GM18867 (cell line): ENCODE results near the gene OR52M1.

ENCODE experiments used
- ATAC-seq: cut with Tn5 transposase; IDR thresholded peaks from one replicate; pipeline ENCODE4 v1.9.1; 2021; ENCODE audit warnings: mild to moderate bottlenecking, moderate library complexity; ENCODE audit not compliant: unreplicated experiment

OR52M1 gene

DNA sequence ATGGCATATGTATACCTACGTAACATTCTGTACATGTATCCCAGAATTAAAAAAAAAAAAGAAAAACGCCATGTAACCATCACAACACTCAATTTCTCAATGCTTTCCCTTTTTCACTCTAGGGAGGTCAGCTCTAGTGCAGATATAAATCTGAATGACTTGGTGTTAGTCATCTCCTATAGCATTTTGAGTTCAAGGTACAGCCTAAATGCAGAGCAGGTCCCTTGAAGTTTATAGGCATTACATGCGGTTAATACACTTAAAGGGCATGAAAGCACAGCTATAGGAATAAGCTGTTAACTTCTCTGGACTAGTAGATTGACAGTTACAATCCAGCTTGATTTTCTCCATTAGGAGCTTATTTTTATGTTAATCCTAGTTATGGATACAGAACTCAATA lies 20.4 kb downstream of the OR52M1 start:
- ATAC-seq: no peak

DNA sequence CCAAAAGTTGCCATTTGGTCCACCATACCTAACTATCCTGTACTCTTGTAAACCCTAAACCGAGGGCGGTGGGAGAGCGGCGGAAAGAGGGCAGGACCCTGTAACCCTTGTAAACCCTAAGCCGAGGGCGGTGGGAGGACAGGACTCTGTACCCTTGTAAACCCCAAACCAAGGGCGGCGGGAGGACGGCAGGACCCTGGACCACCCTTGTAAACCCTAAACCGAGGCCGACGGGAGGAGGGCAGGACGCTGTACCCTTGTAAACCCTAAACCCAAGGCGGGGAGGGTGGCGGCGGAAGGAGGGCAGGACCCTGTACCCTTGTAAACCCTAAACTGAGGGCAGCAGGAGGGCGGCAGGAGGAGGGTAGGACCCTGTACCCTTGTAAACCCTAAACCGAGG lies 24.1 kb downstream of the OR52M1 start:
- no peak for ATAC-seq

DNA sequence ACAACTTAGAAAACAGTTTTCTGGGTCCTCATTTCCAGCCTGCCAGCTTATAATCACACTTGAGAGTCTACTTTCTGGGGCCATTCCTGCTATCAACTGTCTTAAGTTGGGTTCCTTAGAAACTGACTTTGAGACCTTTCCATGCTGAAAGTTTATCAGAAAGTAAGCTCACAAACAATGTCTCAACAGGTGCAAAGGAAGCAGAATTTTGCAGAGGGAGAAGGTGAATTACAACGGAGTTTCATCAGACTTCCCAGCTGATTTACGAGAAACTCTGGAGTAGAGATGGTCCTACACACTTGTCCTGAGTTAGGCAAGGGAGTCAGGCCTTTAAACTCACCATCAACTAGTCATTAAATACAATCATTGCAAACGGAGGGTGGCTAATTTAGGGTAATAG lies 31.9 kb downstream of the OR52M1 start:
- ATAC-seq: no peak

DNA sequence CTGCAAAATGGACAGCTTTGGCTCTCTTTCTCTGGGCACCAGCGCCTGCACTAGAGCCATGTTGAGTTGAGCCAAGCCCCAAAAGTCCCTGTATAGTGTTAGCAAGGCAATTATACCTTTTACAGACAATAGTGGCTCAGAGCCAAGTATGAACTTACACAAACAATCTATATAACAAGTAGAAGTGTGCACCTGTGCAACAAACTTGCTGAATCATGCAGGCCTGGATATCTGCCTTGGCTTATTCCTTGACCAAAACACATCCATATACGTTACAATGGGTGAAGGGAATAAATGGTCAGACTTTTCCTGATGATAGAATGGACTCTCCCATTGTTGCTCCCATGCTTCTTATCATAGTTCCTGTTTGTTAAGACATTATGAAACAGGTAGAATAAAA lies 32.8 kb downstream of the OR52M1 start:
- no peak for ATAC-seq

DNA sequence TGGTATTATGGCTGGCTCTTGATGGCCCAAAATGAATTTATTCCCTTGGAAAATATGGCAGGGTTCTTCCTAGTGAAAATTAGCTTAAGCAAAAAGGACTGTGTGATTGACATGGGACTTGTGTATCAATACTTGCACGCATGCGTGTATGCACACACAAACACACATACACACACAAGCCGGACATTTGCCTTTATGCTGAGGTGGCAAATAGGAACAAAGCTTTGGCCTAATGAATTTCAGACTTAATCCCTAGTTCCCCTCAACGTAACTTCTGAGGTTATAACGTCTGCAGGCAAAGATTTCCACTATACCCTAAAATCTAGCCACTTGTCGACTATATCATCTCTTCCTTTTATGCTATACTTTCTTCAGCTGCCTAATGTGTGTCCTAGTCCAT lies 33.6 kb downstream of the OR52M1 start:
- no peak for ATAC-seq

DNA sequence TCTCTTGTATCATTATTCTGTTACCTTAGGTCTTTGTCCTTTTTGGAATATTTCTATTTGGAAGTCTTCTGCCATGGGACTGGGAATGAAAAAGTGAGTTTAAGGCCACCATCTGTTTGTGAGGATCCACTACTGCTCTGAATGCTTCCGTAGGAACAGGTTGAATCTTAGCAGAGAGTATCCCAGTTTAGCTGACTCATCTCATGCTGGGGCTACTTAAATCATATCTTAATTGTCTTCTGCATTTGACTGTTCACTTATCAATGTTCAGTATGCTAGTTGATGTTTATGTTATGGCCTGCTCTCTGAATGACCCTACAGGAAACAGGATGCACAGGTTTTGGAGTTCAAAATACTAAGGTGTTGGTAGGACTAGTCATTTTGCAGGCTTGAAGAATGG lies 35.1 kb downstream of the OR52M1 start:
- no peak for ATAC-seq

DNA sequence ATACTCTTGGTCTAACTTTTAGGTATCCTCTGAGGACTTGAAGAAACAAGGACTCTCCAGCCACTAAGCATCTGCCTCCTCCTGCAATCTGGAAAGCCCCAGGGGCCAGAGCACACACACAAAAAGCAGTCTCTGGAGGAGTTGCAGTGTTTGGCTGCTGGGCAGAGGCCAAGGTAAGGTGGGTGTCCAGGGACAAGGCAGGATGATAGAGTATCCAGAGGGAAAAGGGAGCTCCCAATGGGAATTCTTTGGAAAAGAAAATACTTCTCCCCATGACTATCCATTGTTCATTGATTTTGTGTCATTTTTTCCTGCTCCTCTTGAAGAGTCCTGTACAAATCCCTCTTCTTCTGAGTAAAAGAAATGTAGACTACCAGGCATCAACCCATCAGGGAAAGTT lies 36.5 kb downstream of the OR52M1 start, which contains the start of gene OR52I2:
Gene OR52I2, plus strand, starts transcription at position 301 of the 400 bp plus-strand sequence.
- ATAC-seq: no peak

DNA sequence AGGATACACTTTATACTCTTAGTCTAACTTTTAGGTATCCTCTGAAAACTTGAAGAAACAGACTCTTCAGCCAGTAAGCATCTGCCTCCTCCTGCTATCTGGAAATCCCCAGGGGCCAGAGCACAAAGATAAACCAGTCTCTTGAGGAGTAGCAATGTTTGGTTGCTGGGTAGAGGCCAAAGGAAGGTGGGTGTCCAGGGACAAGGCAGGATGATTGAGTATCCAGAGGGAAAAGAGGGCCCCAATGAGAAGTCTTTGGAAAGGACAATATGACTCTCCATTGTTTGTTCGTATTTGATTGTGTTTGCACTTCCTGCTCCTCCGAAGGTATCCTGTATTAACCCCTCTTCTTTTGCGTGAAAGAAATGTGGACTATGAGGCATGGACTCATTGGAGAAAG lies 44.0 kb downstream of the OR52M1 start:
- no peak for ATAC-seq

DNA sequence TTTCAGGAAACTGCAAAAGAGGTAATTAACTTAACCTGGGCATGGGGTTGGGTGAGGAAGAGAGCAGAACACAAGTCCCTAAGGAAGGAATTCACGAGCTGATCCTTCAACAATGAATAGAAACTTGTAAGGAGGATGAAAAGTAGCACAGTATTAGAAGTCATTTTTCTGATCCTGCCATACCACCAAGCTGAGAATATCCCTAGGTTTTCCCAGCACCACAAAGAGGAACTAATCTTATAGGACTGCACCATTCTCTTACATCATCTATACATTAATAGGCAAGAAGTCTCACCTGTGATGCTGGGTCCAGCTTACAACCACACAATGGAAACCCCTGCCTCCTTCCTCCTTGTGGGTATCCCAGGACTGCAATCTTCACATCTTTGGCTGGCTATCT lies 48.7 kb downstream of the OR52M1 start, which contains the start of gene OR52I1:
Gene OR52I1, plus strand, starts transcription at position 301 of the 400 bp plus-strand sequence. Its CDS starts 0 bp downstream, at position 301.
- no peak for ATAC-seq
